ENCODE data around the gene RORC. TPM values are rescaled to one million over a fixed set of nuclear protein-coding genes. Genes with fewer than 3 reads are reported as not detected.

Gene RORC
- total RNA-seq, 1 donor: not detected

DNA sequence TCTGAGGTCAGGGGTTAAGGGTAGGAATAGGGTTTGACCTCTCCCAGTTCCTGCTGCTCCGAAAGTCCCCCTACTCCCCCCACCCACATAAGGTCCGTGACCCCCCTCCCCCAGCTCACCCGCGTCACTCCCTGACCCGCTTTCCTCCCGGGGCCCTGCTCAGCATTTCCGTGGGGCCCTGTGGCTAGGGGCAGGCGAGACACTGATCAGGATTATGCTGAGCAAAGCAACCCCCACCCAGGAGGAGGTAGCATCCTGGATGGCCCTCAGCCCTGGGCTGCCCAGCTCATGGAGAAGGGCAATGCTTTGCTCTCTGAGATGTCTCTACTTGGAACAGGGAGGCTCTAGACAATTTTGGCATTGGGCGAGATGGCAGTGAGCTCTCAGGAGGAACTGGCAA is 3.7 kb downstream of the RORC start:
- Histone ChIP-seq H3K27me3 (ENCODE audit: insufficient read depth, low read length) (peaks cover 18% of the 10 kb centered on the region), H3K9me3 (ENCODE audit: low read depth, low read length) (no peaks in the 10 kb centered on the region), H2AFZ (ENCODE audit: low read length) (no peak overlapping the region), H3K4me1 (ENCODE audit: insufficient read depth, low read length) (no peaks in the 10 kb centered on the region), H3K79me2 (ENCODE audit: insufficient read depth, low read length) (no peaks in the 10 kb centered on the region), H4K20me1 (ENCODE audit: insufficient read depth, low read length) (no peaks in the 10 kb centered on the region), H3K4me3 (ENCODE audit: insufficient read depth, low read length) (no peak overlapping the region), H3K27ac (ENCODE audit: low read depth, low read length) (no peak overlapping the region), H3K36me3 (ENCODE audit: insufficient read depth, low read length) (no peaks in the 10 kb centered on the region), H3K4me2 (ENCODE audit: insufficient read depth, low read length) (no peak overlapping the region)
- no peak for TF ChIP-seq CTCF (IDR thresholded peaks at IDR 0.05; ENCODE audit: extremely low read depth, low read depth, low read length)
- DNase-seq (ENCODE audit: insufficient read length, low spot score, missing footprints): peak; percentile 80

DNA sequence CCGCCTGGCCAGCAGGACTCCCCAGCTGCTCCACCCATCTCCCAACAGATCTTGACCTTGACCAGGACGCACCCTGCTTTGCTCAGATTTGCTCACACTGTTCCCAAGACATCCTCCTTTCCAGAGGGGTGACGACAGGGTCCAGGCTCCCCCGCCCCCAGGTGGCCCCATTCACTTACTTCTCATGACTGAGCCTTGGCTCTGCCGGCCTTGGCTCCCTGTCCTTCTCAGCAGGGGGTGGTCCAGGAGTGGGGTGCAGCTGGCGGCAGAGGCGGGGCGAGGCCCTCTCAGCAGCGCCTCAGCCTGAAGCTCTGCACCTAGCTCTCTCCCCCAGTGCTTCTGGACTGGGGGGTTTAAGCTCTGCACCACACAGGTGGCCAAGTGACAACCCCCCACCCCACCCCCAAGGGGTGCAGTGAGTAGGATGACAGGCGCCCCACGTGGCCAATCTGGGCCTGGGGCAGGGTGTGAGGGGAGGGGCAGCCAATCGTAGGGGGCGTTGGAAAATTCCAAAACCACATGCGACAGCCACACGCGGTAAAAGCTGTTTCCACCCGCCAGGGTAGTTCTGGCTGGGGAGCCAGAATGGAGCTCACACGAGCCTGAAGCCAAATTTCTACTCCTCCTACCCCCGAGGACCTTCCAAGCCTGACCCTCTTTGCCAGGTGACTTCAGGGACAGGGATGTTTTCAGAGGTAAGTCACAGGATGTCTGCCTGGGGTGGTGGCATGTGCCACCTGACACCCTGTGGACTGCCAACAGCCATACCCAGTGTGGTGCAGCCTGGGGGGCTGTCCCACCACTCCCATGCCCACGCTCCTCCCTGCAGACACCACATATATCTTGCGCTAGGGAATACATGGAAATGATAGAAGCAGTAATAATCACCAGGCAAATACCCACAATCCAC is 5.6 kb downstream of the RORC start:
- Histone ChIP-seq H3K4me3 (ENCODE audit: insufficient read depth, low read length) (no peak overlapping the region), H2AFZ (ENCODE audit: low read length) (no peak overlapping the region), H3K9me3 (ENCODE audit: low read depth, low read length) (no peaks in the 10 kb centered on the region), H3K4me1 (ENCODE audit: insufficient read depth, low read length) (no peaks in the 10 kb centered on the region), H3K79me2 (ENCODE audit: insufficient read depth, low read length) (no peaks in the 10 kb centered on the region), H3K27ac (ENCODE audit: low read depth, low read length) (no peak overlapping the region), H3K4me2 (ENCODE audit: insufficient read depth, low read length) (no peak overlapping the region), H3K27me3 (ENCODE audit: insufficient read depth, low read length) (peaks cover 14% of the 10 kb centered on the region), H4K20me1 (ENCODE audit: insufficient read depth, low read length) (no peaks in the 10 kb centered on the region), H3K36me3 (ENCODE audit: insufficient read depth, low read length) (no peaks in the 10 kb centered on the region)
- TF ChIP-seq CTCF (IDR thresholded peaks at IDR 0.05; ENCODE audit: extremely low read depth, low read depth, low read length): no peak
- DNase-seq (ENCODE audit: insufficient read length, low spot score, missing footprints): peak; percentile 52

- no peak overlapping the region for H3K4me2 ChIP-seq (ENCODE audit: insufficient read depth, low read length)
- TF ChIP-seq CTCF (IDR thresholded peaks at IDR 0.05; ENCODE audit: extremely low read depth, low read depth, low read length): no peak
- no peak overlapping the region for H2AFZ ChIP-seq (ENCODE audit: low read length)
- H3K27ac ChIP-seq (ENCODE audit: low read depth, low read length): no peak overlapping the region
- H3K4me1 ChIP-seq (ENCODE audit: insufficient read depth, low read length): no peaks in the 10 kb centered on the region
- peak; percentile 25 for DNase-seq (ENCODE audit: insufficient read length, low spot score, missing footprints)
- H3K79me2 ChIP-seq (ENCODE audit: insufficient read depth, low read length): no peaks in the 10 kb centered on the region
- no peaks in the 10 kb centered on the region for H3K9me3 ChIP-seq (ENCODE audit: low read depth, low read length)
- H3K27me3 ChIP-seq (ENCODE audit: insufficient read depth, low read length): peaks cover 14% of the 10 kb centered on the region
- no peak overlapping the region for H3K4me3 ChIP-seq (ENCODE audit: insufficient read depth, low read length)
- H3K36me3 ChIP-seq (ENCODE audit: insufficient read depth, low read length): no peaks in the 10 kb centered on the region
- H4K20me1 ChIP-seq (ENCODE audit: insufficient read depth, low read length): no peaks in the 10 kb centered on the region
Measured at GRCh38 chr1:151825204-151825603, 6.4 kb downstream of the RORC start.

- peak; percentile 87 for DNase-seq (ENCODE audit: insufficient read length, low spot score, missing footprints)
- Histone ChIP-seq H2AFZ (ENCODE audit: low read length) (no peak overlapping the region), H4K20me1 (ENCODE audit: insufficient read depth, low read length) (no peaks in the 10 kb centered on the region), H3K79me2 (ENCODE audit: insufficient read depth, low read length) (no peaks in the 10 kb centered on the region), H3K4me3 (ENCODE audit: insufficient read depth, low read length) (no peak overlapping the region), H3K27me3 (ENCODE audit: insufficient read depth, low read length) (peaks cover 16% of the 10 kb centered on the region), H3K4me1 (ENCODE audit: insufficient read depth, low read length) (peaks cover 3% of the 10 kb centered on the region), H3K9me3 (ENCODE audit: low read depth, low read length) (no peaks in the 10 kb centered on the region), H3K27ac (ENCODE audit: low read depth, low read length) (no peak overlapping the region), H3K36me3 (ENCODE audit: insufficient read depth, low read length) (no peaks in the 10 kb centered on the region), H3K4me2 (ENCODE audit: insufficient read depth, low read length) (no peak overlapping the region)
- TF ChIP-seq CTCF (IDR thresholded peaks at IDR 0.05; ENCODE audit: extremely low read depth, low read depth, low read length): no peak
Measured at GRCh38 chr1:151823175-151823574, 8.4 kb downstream of the RORC start.

Measured in osteoblast (primary cell).